DMS53 treated with DMSO at 0.1 percent for 48 hours (cell line): Measurements from ENCODE around the gene TMEM43.

Experiments
- DNase-seq: peaks from one replicate; lab custom pipeline; 2025; ENCODE audit not compliant: unreplicated experiment; lab: John Stamatoyannopoulos, UW

TMEM43 gene

GRCh38 chr3:14121859-14122258, 3.0 kb upstream of the TMEM43 start:
- no peak for DNase-seq

GRCh38 chr3:14122301-14122700, 2.6 kb upstream of the TMEM43 start:
- no peak for DNase-seq

- DNase-seq = no peak
Measured at GRCh38 chr3:14123308-14124222, 1.3 kb upstream of the TMEM43 start.

GRCh38 chr3:14124223-14124614, 633 bp upstream of the TMEM43 start:
- DNase-seq = no peak

GRCh38 chr3:14125193-14126016, 553 bp downstream of the TMEM43 start:
- peak; percentile 7 for DNase-seq

GRCh38 chr3:14126017-14126886, 1.4 kb downstream of the TMEM43 start:
- no peak for DNase-seq

GRCh38 chr3:14126887-14127505, 2.1 kb downstream of the TMEM43 start:
- DNase-seq = no peak

- DNase-seq = no peak
Measured at GRCh38 chr3:14127516-14128161, 2.8 kb downstream of the TMEM43 start.

- no peak for DNase-seq
Measured at GRCh38 chr3:14128724-14129123, 3.9 kb downstream of the TMEM43 start.

GRCh38 chr3:14129296-14129695, 4.4 kb downstream of the TMEM43 start:
- DNase-seq = no peak

GRCh38 chr3:14130230-14130629, 5.4 kb downstream of the TMEM43 start:
- no peak for DNase-seq

- no peak for DNase-seq
Measured at GRCh38 chr3:14130707-14131106, 5.9 kb downstream of the TMEM43 start.

GRCh38 chr3:14131134-14131533, 6.3 kb downstream of the TMEM43 start:
- no peak for DNase-seq

- no peak for DNase-seq
Measured at GRCh38 chr3:14132120-14132519, 7.3 kb downstream of the TMEM43 start.

GRCh38 chr3:14132689-14133088, 7.8 kb downstream of the TMEM43 start:
- no peak for DNase-seq

- no peak for DNase-seq
Measured at GRCh38 chr3:14133188-14133800, 8.4 kb downstream of the TMEM43 start.

GRCh38 chr3:14133876-14134275, 9.0 kb downstream of the TMEM43 start:
- no peak for DNase-seq

- DNase-seq = no peak
Measured at GRCh38 chr3:14134291-14134690, 9.4 kb downstream of the TMEM43 start.

- DNase-seq = no peak
Measured at GRCh38 chr3:14135581-14135980, 10.7 kb downstream of the TMEM43 start.

GRCh38 chr3:14137004-14137403, 12.2 kb downstream of the TMEM43 start:
- DNase-seq = no peak
